Daoy (cell line): Measurements from ENCODE around the gene KPNB1. TPM values are rescaled to one million over a fixed set of nuclear protein-coding genes. Genes with fewer than 3 reads are reported as not detected.

Source experiments
- DNase-seq: peaks from one replicate; pipeline ENCODE4 v3.0.0-alpha.2; 2015; ENCODE audit warnings: low read depth
- total RNA-seq: library from RNA; depleted of rRNA; stranded (reverse); fragments of >200 nt; shearing (Covaris generic); gene quantifications from 2 replicates; pipeline ENCODE4 v1.2.3, GENCODE V29; 2014; rRNA removed

Gene KPNB1
- total RNA-seq, 1 experiment from 2014 or later, result 550 TPM

- no peak for DNase-seq
Observed at GRCh38 chr17:47728214-47728877, 78.6 kb downstream of the KPNB1 start.

- no peak for DNase-seq
Observed at GRCh38 chr17:47729476-47729875, 79.8 kb downstream of the KPNB1 start.

- DNase-seq, result no peak
Observed at GRCh38 chr17:47730681-47731080, 81.0 kb downstream of the KPNB1 start.

GRCh38 chr17:47731396-47731795 is 81.7 kb downstream of the KPNB1 start:
- DNase-seq, result no peak

- no peak for DNase-seq
Observed at GRCh38 chr17:47732399-47733046, 82.8 kb downstream of the KPNB1 start.

- DNase-seq, result peak; percentile 62
Observed at GRCh38 chr17:47733047-47733673, 83.4 kb downstream of the KPNB1 start, which contains the start of gene TBX21. TBX21 (plus strand) TSS chr17:47733236; CDS start chr17:47733455, 219 bp downstream.

- DNase-seq, result no peak
Observed at GRCh38 chr17:47733674-47734410, 84.1 kb downstream of the KPNB1 start.

GRCh38 chr17:47735139-47735464 is 85.4 kb downstream of the KPNB1 start:
- no peak for DNase-seq

Other genes with a start within 250 kb of the KPNB1 start
- 52.3 and 54.4 TPM in 2 replicates for gene NPEPPS, start 118.8 kb upstream of the KPNB1 start, total RNA-seq
- gene TBKBP1, start 44.2 kb downstream of the KPNB1 start, total RNA-seq, result 0.77 and 1.9 TPM in 2 replicates
- gene TBX21, start 83.3 kb downstream of the KPNB1 start, total RNA-seq, result 0.06 TPM in 1 of 2 replicates, not detected in the other
- 4.0 and 5.6 TPM in 2 replicates for gene OSBPL7, start 171.9 kb downstream of the KPNB1 start, total RNA-seq
- gene MRPL10, start 181.6 kb downstream of the KPNB1 start, total RNA-seq, result 26.3 and 41.3 TPM in 2 replicates
- not detected in 2 replicates for gene LRRC46, start 181.8 kb downstream of the KPNB1 start, total RNA-seq
- gene SCRN2, start 191.4 kb downstream of the KPNB1 start, total RNA-seq, result 7.1 and 11.0 TPM in 2 replicates
- 0.06 and 0.23 TPM in 2 replicates for gene SP6, start 201.2 kb downstream of the KPNB1 start, total RNA-seq
- 1.5 TPM in 2 replicates for gene SP2, start 246.3 kb downstream of the KPNB1 start, total RNA-seq